ENCODE measurements around the gene GUCA1A. TPM values are rescaled to one million over a fixed set of nuclear protein-coding genes. Genes with fewer than 3 reads are reported as not detected.

The GUCA1A gene
- total RNA-seq, 1 donor from 2014 or later = 0.84 TPM

DNA sequence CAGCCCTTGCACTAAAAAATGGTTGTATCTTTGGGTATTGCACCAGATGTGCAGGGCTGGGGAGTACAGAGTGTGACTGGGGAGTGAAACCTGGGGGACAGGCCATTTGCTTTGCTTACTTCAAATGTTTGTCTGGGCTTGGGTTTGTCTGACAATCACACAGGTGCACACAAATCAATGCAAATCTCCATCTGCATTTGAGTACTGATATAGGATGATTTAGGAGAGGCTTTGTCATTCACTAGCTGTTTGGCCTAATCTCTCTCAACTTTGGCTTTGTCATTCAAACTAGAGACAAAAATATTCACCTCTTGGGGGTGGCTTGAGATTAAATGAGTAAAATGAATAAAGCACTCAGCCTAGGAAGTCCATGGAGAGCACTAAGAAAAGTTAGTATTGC, 3.8 kb downstream of the GUCA1A start:
- Mint-ChIP-seq H3K4me3 (ENCODE audit: low read depth) (no peak overlapping the region), H3K27ac (peak overlapping the region; percentile 84), H3K4me1 (ENCODE audit: low read depth) (peaks cover 8% of the 10 kb centered on the region), H3K9me3 (ENCODE audit: low read depth) (no peaks in the 10 kb centered on the region), H3K36me3 (ENCODE audit: insufficient read depth) (no peaks in the 10 kb centered on the region), H3K27me3 (peaks cover 9% of the 10 kb centered on the region)
- no peak for DNase-seq (ENCODE audit: low spot score, unreplicated experiment)
- TF ChIP-seq, protein P1, sequence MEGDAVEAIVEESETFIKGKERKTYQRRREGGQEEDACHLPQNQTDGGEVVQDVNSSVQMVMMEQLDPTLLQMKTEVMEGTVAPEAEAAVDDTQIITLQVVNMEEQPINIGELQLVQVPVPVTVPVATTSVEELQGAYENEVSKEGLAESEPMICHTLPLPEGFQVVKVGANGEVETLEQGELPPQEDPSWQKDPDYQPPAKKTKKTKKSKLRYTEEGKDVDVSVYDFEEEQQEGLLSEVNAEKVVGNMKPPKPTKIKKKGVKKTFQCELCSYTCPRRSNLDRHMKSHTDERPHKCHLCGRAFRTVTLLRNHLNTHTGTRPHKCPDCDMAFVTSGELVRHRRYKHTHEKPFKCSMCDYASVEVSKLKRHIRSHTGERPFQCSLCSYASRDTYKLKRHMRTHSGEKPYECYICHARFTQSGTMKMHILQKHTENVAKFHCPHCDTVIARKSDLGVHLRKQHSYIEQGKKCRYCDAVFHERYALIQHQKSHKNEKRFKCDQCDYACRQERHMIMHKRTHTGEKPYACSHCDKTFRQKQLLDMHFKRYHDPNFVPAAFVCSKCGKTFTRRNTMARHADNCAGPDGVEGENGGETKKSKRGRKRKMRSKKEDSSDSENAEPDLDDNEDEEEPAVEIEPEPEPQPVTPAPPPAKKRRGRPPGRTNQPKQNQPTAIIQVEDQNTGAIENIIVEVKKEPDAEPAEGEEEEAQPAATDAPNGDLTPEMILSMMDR (IDR thresholded peaks at IDR 0.05; ENCODE audit: unreplicated experiment) = no peak

DNA sequence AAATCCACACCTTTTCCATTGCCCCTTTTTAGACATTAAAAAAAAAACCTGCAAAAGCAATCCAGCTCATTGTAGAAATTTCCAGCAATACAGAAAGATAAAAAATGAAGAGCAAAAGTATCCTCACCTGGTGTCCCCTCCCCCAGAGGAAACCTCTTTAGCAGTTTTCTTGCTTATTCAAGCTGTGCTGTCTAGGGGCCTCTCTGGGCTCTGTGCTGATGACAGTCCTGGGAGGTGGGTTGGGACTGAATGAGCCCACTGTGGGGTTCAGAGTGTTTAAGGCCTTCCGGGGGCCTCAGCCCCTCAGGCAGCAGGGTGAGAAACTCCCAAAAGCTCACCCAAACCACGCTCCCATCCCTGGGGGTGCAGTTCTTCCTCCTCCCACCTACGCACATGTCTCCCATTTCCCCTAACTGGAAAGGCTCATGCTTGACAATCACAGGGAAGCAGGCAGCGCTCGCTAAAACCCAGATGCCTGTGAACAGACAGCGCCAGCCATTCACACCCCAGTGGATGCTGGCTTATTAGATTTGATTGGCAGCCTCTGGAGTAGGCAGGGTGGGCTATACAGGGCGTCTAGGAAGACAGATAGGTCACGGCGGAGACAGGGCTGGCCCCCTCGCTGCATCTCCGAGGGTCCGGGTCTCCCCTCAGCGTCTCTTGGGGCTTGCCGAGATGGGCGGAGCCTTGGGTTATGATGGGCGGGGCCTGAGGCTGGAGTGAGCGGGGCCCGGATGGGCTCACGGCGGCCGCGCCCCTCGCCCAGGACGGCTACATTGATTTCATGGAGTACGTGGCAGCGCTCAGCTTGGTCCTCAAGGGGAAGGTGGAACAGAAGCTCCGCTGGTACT, 4.6 kb downstream of the GUCA1A start:
- H3K4me3 Mint-ChIP-seq (ENCODE audit: low read depth) = peak overlapping the region; percentile 60
- TF ChIP-seq, protein P1 (IDR thresholded peaks at IDR 0.05; ENCODE audit: unreplicated experiment) = no peak
- H3K27me3 Mint-ChIP-seq = peaks cover 9% of the 10 kb centered on the region
- no peaks in the 10 kb centered on the region for H3K9me3 Mint-ChIP-seq (ENCODE audit: low read depth)
- H3K27ac Mint-ChIP-seq = peak overlapping the region; percentile 84
- peak; percentile 58 for DNase-seq (ENCODE audit: low spot score, unreplicated experiment)
- H3K4me1 Mint-ChIP-seq (ENCODE audit: low read depth) = peaks cover 8% of the 10 kb centered on the region
- no peaks in the 10 kb centered on the region for H3K36me3 Mint-ChIP-seq (ENCODE audit: insufficient read depth)

DNA sequence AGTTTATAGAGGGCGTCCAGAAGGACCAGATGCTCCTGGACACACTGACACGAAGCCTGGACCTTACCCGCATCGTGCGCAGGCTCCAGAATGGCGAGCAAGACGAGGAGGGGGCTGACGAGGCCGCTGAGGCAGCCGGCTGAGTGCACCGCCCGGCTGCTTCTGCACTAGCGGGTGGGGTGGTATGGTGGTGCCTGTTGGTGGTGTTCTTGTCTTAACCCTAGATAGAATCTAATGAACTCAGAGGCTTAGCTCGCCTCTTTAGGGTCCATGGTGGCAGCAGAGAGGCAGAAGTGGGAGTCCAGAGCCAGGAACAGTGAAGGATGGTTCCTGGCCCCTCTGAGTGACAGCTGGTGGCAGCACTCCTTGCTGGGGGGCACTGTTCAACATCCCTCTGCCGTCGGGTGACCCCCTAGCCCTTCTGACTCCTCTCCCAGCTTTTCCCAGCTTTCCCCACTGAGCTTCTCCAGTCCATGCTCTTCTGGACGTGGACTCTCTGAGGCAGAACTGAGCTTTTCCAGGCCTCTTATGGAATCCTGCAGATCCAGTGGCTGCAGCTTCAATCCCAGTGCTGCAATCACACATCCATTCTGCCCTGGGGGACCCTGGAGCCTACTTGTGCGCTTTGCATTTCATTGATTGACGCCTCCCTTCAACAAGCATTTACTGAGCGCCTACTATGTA, 6.2 kb downstream of the GUCA1A start:
- H3K4me3 Mint-ChIP-seq (ENCODE audit: low read depth) = no peak overlapping the region

DNA sequence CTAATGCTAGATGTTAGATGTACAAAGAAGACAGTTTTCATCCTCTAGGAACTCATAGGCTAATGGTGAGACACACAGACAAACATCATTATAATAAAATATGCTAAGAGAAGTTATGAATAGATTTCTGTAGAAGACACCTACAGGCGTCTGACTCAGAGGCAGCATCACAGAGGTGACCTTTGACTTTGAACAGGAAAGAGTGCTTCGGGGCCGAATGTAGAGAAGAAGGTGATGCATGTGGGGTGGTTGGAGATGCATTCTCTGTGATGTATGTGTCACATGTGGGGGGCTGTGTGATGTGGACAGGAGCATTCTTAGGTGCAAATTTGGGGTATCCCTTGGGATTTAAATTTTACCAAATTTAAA, 6.8 kb downstream of the GUCA1A start:
- Mint-ChIP-seq H3K27ac (no peak overlapping the region), H3K9me3 (ENCODE audit: low read depth) (no peaks in the 10 kb centered on the region), H3K4me3 (ENCODE audit: low read depth) (no peak overlapping the region)

More for the DNA sequence above, 6.2 kb downstream of the GUCA1A start:
- Mint-ChIP-seq H3K4me1 (ENCODE audit: low read depth) (peaks cover 8% of the 10 kb centered on the region), H3K27me3 (peaks cover 12% of the 10 kb centered on the region), H3K9me3 (ENCODE audit: low read depth) (no peaks in the 10 kb centered on the region), H3K27ac (no peak overlapping the region), H3K36me3 (ENCODE audit: insufficient read depth) (no peaks in the 10 kb centered on the region)
- no peak for DNase-seq (ENCODE audit: low spot score, unreplicated experiment)
- TF ChIP-seq, protein P1 (IDR thresholded peaks at IDR 0.05; ENCODE audit: unreplicated experiment) = no peak

DNA sequence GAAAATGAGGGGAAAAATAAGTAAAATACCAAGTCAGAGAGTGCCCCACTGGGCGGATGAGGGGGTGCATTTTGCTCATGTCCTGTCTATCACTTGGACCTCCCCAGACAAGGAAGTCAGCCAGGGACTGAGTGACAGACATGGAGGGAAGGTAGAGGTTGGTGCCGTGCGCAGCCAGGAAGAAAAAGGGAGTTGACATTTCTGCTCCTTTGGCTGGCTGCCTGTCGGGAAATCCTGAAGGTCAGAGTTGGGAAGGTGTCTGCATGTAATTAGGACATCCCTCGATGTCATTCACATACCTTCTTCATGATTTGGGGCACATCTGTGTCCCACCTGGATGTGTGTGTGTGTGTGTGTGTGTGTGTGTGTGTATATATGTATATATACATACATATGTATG, 8.9 kb downstream of the GUCA1A start:
- TF ChIP-seq, protein P1 (IDR thresholded peaks at IDR 0.05; ENCODE audit: unreplicated experiment) = no peak
- peaks cover 18% of the 10 kb centered on the region for H3K27me3 Mint-ChIP-seq
- H3K4me3 Mint-ChIP-seq (ENCODE audit: low read depth) = no peak overlapping the region
- no peaks in the 10 kb centered on the region for H3K9me3 Mint-ChIP-seq (ENCODE audit: low read depth)
- no peaks in the 10 kb centered on the region for H3K36me3 Mint-ChIP-seq (ENCODE audit: insufficient read depth)
- H3K27ac Mint-ChIP-seq = no peak overlapping the region
- peaks cover 5% of the 10 kb centered on the region for H3K4me1 Mint-ChIP-seq (ENCODE audit: low read depth)
- DNase-seq (ENCODE audit: low spot score, unreplicated experiment) = no peak

More for the DNA sequence above, 6.8 kb downstream of the GUCA1A start:
- TF ChIP-seq, protein P1 (IDR thresholded peaks at IDR 0.05; ENCODE audit: unreplicated experiment) = no peak
- no peaks in the 10 kb centered on the region for H3K36me3 Mint-ChIP-seq (ENCODE audit: insufficient read depth)
- DNase-seq (ENCODE audit: low spot score, unreplicated experiment) = no peak
- H3K27me3 Mint-ChIP-seq = peaks cover 12% of the 10 kb centered on the region
- peaks cover 8% of the 10 kb centered on the region for H3K4me1 Mint-ChIP-seq (ENCODE audit: low read depth)
